Astrocyte (in vitro differentiated cells and primary cell): ENCODE results near the gene SV2C. TPM values are rescaled to one million over a fixed set of nuclear protein-coding genes. Genes with fewer than 3 reads are reported as not detected.
A peak's percentile ranks its signal among the peaks of the same experiment; 100 is the strongest.

ENCODE experiments used
- DNase-seq: peaks from one replicate; pipeline ENCODE4 v3.0.0-alpha.2; 2010; ENCODE audit warnings: low read depth
- FAIRE-seq: peaks from 2 replicates; lab custom pipeline; 2011; peaks lifted over from hg19 to GRCh38; lab: Jason Lieb, UNC
- H2AFZ ChIP-seq: 2 replicates; pipeline ENCODE4 v1.6.0; 2012; ENCODE audit warnings: low read depth, low read length, inconsistent platforms
- H3K27ac ChIP-seq: 2 replicates; pipeline ENCODE4 v1.5.1; 2011; ENCODE audit warnings: low read depth, low read length, inconsistent platforms
- H3K27me3 ChIP-seq: 2 replicates; pipeline ENCODE4 v1.6.0; 2011; ENCODE audit warnings: low read length, inconsistent platforms; ENCODE audit not compliant: insufficient read depth
- H3K36me3 ChIP-seq: 2 replicates; pipeline ENCODE4 v1.5.1; 2011; ENCODE audit warnings: low read length, inconsistent platforms; ENCODE audit not compliant: insufficient read depth
- H3K4me1 ChIP-seq: 2 replicates; pipeline ENCODE4 v1.5.1; 2011; ENCODE audit warnings: low read length, inconsistent platforms; ENCODE audit not compliant: insufficient read depth
- H3K4me2 ChIP-seq: 2 replicates; pipeline ENCODE4 v1.6.0; 2012; ENCODE audit warnings: low read length, inconsistent platforms
- H3K4me3 ChIP-seq: 2 replicates; pipeline ENCODE4 v1.5.1; 2011; ENCODE audit warnings: low read depth, mild to moderate bottlenecking, low read length, inconsistent platforms; ENCODE audit not compliant: insufficient read depth
- H3K79me2 ChIP-seq: 2 replicates; pipeline ENCODE4 v1.6.0; 2012; ENCODE audit warnings: mild to moderate bottlenecking, low read length, inconsistent platforms; ENCODE audit not compliant: insufficient read depth
- H3K9ac ChIP-seq: 2 replicates; pipeline ENCODE4 v1.6.0; 2012; ENCODE audit warnings: mild to moderate bottlenecking, low read length, inconsistent platforms
- H3K9me3 ChIP-seq: 2 replicates; pipeline ENCODE4 v1.5.1; 2012; ENCODE audit warnings: low read depth, mild to moderate bottlenecking, low read length, inconsistent platforms; ENCODE audit not compliant: insufficient read depth
- H4K20me1 ChIP-seq: 2 replicates; pipeline ENCODE4 v1.6.0; 2012; ENCODE audit warnings: low read length, inconsistent platforms; ENCODE audit not compliant: insufficient read depth
- H3K27ac Mint-ChIP-seq: one replicate; pipeline ENCODE4 v1.8.0; 2021; ENCODE audit warnings: mild to moderate bottlenecking, mixed read lengths; ENCODE audit not compliant: unreplicated experiment
- H3K27me3 Mint-ChIP-seq: one replicate; pipeline ENCODE4 v1.8.0; 2021; ENCODE audit warnings: low read depth, mixed read lengths; ENCODE audit not compliant: unreplicated experiment
- H3K36me3 Mint-ChIP-seq: one replicate; pipeline ENCODE4 v1.8.0; 2021; ENCODE audit warnings: low read depth, mixed read lengths; ENCODE audit not compliant: unreplicated experiment
- H3K4me1 Mint-ChIP-seq: one replicate; pipeline ENCODE4 v1.8.0; 2021; ENCODE audit warnings: low read depth, mixed read lengths; ENCODE audit not compliant: unreplicated experiment
- H3K4me3 Mint-ChIP-seq: one replicate; pipeline ENCODE4 v1.8.0; 2021; ENCODE audit warnings: mild to moderate bottlenecking, moderate library complexity, mixed read lengths; ENCODE audit not compliant: unreplicated experiment
- H3K9me3 Mint-ChIP-seq: one replicate; pipeline ENCODE4 v1.8.0; 2021; ENCODE audit warnings: mild to moderate bottlenecking, mixed read lengths; ENCODE audit not compliant: unreplicated experiment
- EZH2 ChIP-seq: IDR thresholded peaks from 2 replicates; pipeline ENCODE4 v1.6.1; 2012; ENCODE audit warnings: mild to moderate bottlenecking, low read length, inconsistent platforms; ENCODE audit not compliant: insufficient read depth
- total RNA-seq: library from RNA; stranded (reverse); gene quantifications from 2 replicates; pipeline ENCODE4 v1.2.1, GENCODE V29; 2021
- TF ChIP-seq, protein P1 (sequence below): IDR thresholded peaks from 2 replicates; pipeline ENCODE4 v1.5.1; 2011; ENCODE audit warnings: low read depth, mild to moderate bottlenecking, inconsistent platforms, low read length, moderate library complexity; ENCODE audit not compliant: insufficient read depth

SV2C gene
- total RNA-seq, 1 donor from 2014 or later, result 0.05 TPM

DNA sequence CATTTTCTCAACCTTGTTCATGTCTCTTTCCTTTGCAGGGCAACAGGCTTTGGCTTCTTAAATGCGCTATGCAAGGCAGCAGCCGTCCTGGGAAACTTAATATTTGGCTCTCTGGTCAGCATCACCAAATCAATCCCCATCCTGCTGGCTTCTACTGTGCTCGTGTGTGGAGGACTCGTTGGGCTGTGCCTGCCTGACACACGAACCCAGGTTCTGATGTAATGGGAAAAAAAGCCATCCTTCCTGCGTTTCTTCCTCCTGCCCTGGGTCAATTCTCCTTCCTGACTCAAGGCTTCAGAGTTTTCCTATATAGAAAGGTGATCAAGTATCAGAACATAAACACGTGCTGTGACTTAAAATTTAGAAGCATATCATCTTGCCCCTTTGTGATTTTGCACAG, 242.1 kb downstream of the SV2C start:
- H3K4me3 Mint-ChIP-seq, result no peak overlapping the region
- Histone ChIP-seq H2AFZ (no peak overlapping the region), H3K27ac (no peak overlapping the region), H3K36me3 (no peaks in the 10 kb centered on the region), H4K20me1 (no peaks in the 10 kb centered on the region), H3K4me3 (no peak overlapping the region), H3K79me2 (no peaks in the 10 kb centered on the region), H3K4me2 (no peak overlapping the region), H3K9ac (no peak overlapping the region), H3K9me3 (no peaks in the 10 kb centered on the region), H3K27me3 (peaks cover 13% of the 10 kb centered on the region), H3K4me1 (no peaks in the 10 kb centered on the region)
- H3K36me3 Mint-ChIP-seq, result no peaks in the 10 kb centered on the region
- peaks cover 17% of the 10 kb centered on the region for H3K4me1 Mint-ChIP-seq
- FAIRE-seq (no peak), DNase-seq (no peak)
- H3K9me3 Mint-ChIP-seq, result peaks cover 2% of the 10 kb centered on the region
- H3K27me3 Mint-ChIP-seq, result peaks cover 9% of the 10 kb centered on the region
- no peak overlapping the region for H3K27ac Mint-ChIP-seq
- TF ChIP-seq, protein P1, sequence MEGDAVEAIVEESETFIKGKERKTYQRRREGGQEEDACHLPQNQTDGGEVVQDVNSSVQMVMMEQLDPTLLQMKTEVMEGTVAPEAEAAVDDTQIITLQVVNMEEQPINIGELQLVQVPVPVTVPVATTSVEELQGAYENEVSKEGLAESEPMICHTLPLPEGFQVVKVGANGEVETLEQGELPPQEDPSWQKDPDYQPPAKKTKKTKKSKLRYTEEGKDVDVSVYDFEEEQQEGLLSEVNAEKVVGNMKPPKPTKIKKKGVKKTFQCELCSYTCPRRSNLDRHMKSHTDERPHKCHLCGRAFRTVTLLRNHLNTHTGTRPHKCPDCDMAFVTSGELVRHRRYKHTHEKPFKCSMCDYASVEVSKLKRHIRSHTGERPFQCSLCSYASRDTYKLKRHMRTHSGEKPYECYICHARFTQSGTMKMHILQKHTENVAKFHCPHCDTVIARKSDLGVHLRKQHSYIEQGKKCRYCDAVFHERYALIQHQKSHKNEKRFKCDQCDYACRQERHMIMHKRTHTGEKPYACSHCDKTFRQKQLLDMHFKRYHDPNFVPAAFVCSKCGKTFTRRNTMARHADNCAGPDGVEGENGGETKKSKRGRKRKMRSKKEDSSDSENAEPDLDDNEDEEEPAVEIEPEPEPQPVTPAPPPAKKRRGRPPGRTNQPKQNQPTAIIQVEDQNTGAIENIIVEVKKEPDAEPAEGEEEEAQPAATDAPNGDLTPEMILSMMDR, result no peak
- no peak for TF ChIP-seq EZH2

DNA sequence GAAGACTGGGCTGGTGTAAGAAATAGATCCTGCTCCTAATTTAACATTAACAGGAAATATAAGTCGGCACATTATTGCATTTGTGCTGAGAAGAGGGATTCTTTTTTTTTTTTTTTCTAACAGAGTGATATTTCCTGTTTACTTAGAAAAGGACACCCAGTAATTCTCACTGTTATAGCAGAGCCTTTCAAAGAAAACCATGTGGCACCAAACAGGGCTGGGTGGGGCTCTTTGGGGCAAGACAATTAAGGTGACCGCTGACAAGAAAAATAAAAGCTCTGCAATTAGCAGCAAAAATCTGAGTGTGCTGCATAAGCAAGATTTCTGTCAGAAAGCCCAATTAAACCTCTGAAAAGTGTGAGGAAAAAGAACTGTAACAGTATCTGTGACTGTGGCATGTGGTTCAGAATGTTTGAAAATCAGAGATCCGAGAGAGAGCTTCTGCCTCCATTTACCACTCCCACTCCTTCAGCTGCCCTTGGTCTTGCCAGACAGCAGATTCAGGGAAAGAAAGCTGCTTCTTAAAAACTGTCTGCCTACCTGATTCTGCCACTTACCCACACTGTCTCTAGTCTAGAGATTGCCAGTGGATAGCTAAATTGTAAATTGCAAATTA, 242.8 kb downstream of the SV2C start:
- H3K9ac ChIP-seq, result no peak overlapping the region
- Mint-ChIP-seq H3K4me3 (no peak overlapping the region), H3K9me3 (peaks cover 2% of the 10 kb centered on the region), H3K27ac (peak overlapping the region; percentile 86), H3K36me3 (no peaks in the 10 kb centered on the region), H3K4me1 (peaks cover 17% of the 10 kb centered on the region), H3K27me3 (peaks cover 9% of the 10 kb centered on the region)
- no peak for FAIRE-seq
- H2AFZ ChIP-seq, result no peak overlapping the region
- no peaks in the 10 kb centered on the region for H3K36me3 ChIP-seq
- no peak overlapping the region for H3K4me2 ChIP-seq
- TF ChIP-seq, protein P1, result no peak
- TF ChIP-seq EZH2, result no peak
- H4K20me1 ChIP-seq, result no peaks in the 10 kb centered on the region
- peaks cover 13% of the 10 kb centered on the region for H3K27me3 ChIP-seq
- H3K9me3 ChIP-seq, result no peaks in the 10 kb centered on the region
- H3K4me3 ChIP-seq, result no peak overlapping the region
- H3K27ac ChIP-seq, result no peak overlapping the region
- H3K4me1 ChIP-seq, result no peaks in the 10 kb centered on the region
- no peak for DNase-seq
- H3K79me2 ChIP-seq, result no peaks in the 10 kb centered on the region

DNA sequence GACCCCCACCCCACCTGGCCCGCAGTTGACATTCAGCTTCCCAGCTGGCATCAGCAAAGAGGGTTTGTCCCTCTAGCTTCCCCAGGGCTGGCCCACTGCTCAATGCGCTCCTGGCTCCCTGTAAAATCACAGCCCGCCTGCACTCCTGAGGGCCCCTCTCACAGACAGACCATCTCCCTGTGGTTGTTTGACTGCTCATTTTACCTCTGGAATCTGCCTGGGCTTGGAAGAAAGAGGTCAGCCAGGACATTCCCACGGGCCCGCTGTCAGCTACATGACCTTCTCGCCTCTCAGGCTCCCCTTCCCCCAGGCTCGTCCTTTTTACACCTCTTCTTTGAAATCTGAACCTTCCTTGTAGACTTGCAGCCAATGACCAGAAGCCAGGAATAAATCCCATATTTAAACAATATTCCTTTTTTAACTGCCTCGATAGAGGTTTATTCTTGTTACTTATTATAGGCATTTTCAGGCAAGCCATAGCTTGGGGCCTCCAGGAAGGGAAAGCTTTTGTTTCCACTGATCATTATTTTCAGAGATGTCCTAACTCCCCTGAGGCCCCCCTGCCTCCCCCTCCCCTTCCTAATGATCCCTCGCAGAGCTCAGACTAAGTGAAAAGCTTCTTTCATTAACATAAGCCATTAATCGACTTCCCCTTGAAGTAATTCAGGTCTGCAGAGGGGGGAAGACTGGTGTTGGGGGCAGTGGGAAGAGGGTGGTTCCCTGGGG, 243.6 kb downstream of the SV2C start:
- Mint-ChIP-seq H3K4me1 (peaks cover 23% of the 10 kb centered on the region), H3K4me3 (peak overlapping the region; percentile 73), H3K9me3 (peaks cover 2% of the 10 kb centered on the region), H3K36me3 (no peaks in the 10 kb centered on the region), H3K27me3 (peaks cover 12% of the 10 kb centered on the region), H3K27ac (peak overlapping the region; percentile 86)
- no peak overlapping the region for H3K27ac ChIP-seq
- no peak overlapping the region for H3K9ac ChIP-seq
- H3K4me3 ChIP-seq, result no peak overlapping the region
- DNase-seq, result no peak
- no peaks in the 10 kb centered on the region for H3K36me3 ChIP-seq
- TF ChIP-seq, protein P1, result no peak
- no peak for TF ChIP-seq EZH2
- peaks cover 13% of the 10 kb centered on the region for H3K27me3 ChIP-seq
- H3K4me1 ChIP-seq, result no peaks in the 10 kb centered on the region
- H3K9me3 ChIP-seq, result no peaks in the 10 kb centered on the region
- H3K79me2 ChIP-seq, result no peaks in the 10 kb centered on the region
- no peak for FAIRE-seq
- no peak overlapping the region for H3K4me2 ChIP-seq
- H4K20me1 ChIP-seq, result no peaks in the 10 kb centered on the region
- H2AFZ ChIP-seq, result no peak overlapping the region
